Activated CD4-positive, alpha-beta T cell treated with anti-CD3 and anti-CD28 coated beads, Interleukin-10, Interleukin-2, amounts not matched to agents 100 ng/mL and 50 ng/mL, durations not matched to agents 16 hours and 8 hours (primary cell): Measurements from ENCODE around the gene SYT15.
"Not testable (repeated sequence)": the region's sequence is repeated elsewhere in the genome, so short reads cannot be mapped to it uniquely, and the experiment has no call there.

Experiments used
- DNase-seq: peaks from one replicate; pipeline ENCODE4 v3.0.0-alpha.2; 2020

The SYT15 gene

DNA sequence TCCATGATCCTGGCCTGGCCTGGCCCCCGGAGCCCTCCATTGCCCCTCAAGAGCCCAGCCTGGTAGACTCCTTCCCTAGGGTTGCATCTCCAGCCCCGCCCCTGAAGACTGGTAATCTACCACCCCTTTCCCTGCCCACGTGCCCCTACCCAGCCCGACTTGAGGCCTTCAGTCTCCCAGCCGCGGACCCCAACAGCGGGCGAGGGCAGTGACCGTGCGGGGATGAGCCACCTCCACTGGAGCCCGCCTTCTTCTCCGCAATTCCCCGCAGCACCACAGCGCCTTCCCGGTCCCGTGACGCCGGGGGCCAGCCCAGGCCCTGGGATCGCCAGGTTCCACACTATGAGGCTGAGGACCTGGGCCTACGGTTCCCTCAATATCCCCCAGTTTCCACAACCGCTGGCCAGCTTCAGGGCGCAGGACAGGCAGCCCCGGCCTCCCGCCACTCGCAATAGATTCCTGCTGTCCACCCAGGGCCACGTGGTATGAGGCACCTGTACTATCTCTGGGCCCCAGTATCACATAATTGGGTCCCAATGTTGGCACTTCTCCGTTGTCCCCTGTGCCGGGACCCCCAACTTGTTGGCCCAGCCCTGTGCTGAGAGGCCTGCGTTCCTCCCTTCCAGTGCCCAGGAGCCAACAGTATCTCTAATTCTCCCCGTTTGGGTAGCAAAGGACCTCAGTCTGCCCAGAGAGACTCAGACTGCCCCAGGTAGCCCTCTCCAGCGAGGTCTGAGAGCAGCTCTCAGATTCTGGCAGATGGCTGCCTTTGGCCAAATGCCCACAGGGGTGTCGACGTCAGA is 21.4 kb upstream of the SYT15 start:
- no peak for DNase-seq

DNA sequence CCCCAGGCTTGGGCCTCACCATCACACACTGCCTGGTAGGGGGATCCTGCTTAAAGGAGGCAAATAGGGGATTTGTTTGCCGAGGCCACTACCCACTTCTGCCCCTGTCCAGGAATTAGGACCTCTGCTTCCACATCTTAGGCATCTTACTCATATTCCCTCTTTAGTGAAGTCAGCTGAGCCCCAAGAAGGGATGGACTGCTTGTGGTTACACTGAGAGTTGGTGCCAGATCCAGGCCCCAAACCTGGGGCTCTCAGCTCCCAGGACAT is 20.9 kb upstream of the SYT15 start:
- DNase-seq: no peak

DNA sequence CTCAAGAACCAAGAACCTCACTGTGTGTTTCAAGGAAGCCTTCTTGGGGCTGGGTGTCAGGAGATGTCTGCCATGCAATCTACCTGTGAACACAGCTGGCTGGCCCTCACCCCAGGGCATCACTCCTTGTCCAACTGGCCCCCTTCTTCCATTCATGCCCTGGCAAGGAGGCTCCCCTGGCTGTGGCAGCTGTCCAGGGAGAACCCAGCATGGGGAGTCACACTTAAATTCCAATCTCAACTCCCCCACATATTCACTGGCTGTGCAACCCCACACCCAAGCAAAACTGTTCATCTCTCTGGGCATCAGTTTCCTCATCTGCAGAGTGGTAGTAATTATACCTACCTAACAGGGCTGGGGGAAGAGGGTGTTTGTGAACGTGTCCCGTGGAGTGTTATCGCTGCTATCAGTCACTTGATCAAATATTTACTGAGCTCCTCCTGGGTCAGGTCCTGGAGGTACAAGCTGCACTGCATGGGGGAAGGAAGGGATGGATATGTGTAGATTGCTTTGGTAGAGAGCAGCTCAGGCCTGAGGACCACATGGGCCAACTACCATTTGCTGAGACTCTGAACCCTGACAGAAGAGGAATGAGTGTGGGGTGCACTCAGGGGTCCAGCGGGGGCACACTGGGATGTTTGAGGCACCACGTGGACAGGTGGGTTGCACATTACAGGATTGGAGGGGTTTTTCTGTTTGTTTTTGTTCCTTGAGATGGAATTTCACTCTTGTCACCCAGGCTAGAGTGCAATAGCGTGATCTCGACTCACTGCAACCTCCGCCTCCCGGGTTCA is 20.3 kb upstream of the SYT15 start:
- DNase-seq: no peak

- DNase-seq: no peak
Observed at GRCh38 chr10:46559231-46559671, 19.7 kb upstream of the SYT15 start.

GRCh38 chr10:46560381-46560780 is 18.5 kb upstream of the SYT15 start:
- DNase-seq: no peak

- peak; percentile 1 for DNase-seq
Observed at GRCh38 chr10:46560952-46561351, 18.0 kb upstream of the SYT15 start.

DNA sequence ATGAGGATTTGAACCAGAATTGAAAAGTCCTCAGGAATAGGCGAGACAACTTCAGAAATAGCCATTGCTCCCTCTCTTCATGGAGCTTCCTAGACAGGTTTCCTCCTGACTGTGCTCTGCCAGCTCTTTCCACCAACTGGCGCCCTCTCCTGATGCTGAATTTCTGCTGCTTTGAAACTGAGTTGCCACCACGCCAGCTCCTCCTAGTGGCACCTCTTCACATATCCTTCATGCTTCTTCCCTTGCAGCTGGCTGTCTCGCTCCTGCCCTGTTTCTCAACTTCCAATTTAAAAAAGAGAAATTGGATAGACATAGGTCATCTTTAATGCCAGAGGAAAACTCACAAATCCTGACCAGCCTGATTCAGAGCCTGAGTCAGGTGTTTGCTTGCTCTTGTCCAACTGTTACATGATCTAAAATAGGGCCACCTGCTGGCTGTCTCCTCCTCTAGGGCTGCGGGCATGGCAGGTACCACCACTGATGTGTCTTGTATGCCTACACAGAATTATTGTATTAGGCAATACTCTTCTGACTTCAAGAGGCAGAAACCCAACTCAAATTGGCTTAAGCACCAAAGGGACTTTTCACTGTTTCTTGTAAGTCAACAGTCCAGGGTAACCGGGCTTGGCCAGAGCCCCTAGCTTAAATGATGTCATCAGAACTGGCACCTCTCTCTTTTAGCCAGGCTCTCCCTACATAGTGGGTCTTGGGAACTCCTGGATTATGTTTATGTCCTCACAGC is 13.2 kb upstream of the SYT15 start:
- DNase-seq: peak; percentile 68

GRCh38 chr10:46567151-46567550 is 11.8 kb upstream of the SYT15 start:
- DNase-seq: not testable (repeated sequence)

- DNase-seq: not testable (repeated sequence)
Observed at GRCh38 chr10:46570655-46571054, 8.3 kb upstream of the SYT15 start.

- DNase-seq: not testable (repeated sequence)
Observed at GRCh38 chr10:46572765-46573164, 6.2 kb upstream of the SYT15 start.

GRCh38 chr10:46573314-46573713 is 5.6 kb upstream of the SYT15 start:
- DNase-seq: not testable (repeated sequence)

DNA sequence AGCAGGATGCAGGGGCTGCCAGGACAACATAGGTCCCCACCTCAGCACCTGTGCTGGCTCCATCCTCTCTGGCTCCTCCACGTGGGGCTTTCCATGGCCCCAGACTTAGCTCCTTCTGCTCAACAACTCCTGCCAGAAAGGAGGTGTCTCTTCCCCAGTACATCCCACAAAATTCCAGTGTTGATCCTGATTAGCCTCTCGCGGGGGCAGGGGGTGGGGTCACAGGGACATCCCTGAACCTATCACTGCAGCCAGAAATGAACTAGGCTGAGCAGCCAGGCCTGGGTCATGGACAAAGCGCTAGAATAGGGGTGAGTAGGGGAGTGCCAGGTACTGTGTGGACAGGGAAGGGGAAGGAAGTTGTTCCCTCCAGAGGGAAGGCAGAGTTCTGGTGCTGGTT is 5.0 kb upstream of the SYT15 start:
- not testable (repeated sequence) for DNase-seq

DNA sequence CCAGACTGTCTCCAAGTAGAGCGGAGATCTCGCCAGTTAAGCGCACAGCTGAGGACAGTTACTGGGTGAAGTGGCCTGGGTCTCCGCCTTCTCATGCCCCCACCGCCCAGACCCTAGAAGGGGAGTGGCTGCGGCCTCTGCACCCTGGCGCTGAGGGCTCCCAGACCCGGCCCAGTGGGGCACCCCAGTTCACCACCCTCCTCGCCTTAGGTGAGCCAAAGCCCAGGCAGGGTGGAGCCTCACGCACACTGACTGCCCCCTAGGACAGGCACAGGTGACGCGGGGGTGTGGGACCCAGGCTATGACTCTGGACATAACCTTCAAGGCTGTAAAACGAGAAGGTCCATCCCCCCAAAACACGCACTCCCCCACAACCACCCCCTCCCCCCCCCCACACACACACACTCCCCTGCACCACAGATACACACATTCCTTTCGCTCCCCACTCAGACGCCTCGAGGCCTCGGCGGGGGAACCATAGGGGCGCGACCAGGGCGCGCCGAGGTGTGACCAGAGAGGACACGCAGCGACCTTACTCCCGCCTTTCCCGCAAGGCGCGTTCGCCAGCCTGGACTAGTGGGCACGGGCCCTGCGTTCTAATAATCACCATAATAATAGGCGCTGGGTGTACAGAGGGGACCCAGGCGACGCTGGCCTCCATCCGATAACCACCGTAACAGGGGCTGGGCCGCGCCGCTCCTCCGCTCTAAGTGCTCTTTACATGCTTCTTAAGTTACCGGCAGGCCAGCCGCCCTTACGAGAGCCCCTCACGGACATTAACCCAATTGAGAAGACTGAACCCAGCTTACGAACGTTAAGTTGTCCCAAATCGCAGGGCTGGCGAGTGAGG is 1.1 kb upstream of the SYT15 start:
- DNase-seq: not testable (repeated sequence)

DNA sequence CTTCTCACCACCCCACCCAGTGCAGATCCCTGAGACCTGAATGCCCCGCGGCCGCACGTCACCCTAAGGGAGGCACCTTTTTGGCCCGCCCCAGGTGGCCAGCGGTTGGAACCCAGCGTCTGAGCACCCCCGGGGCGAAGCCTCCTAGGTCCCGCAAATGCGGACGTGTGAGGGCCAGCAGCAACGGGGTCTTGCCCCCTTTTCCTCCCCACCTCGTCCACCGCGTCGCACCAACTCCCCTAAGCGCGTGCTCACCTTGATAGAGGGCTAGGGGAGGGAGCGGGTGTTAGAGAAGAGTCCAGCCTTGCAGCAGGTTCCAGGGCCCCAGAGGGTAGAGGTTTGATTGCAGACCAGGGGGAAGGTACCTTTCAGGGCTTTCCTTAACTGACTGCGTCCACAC is 450 bp downstream of the SYT15 start:
- not testable (repeated sequence) for DNase-seq

DNA sequence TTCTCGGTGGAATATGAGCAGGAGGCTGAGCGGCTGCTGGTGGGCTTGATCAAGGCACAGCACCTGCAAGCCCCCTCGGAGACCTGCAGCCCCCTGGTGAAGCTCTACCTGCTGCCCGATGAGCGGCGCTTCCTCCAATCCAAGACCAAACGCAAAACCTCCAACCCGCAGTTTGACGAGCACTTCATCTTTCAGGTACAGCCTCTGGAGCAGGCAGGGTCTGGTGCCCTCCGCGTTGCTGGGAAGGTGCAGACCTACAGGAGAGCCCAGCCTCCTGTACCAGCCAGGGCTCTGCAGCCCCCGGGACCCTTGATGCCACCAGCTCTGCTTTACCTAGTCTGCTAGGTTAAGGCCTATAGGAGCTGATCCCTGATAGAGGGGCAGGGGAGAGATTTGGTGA is 3.1 kb downstream of the SYT15 start:
- DNase-seq: not testable (repeated sequence)

GRCh38 chr10:46582568-46582967 is 3.6 kb downstream of the SYT15 start:
- DNase-seq: not testable (repeated sequence)

GRCh38 chr10:46584196-46584595 is 5.3 kb downstream of the SYT15 start:
- DNase-seq: not testable (repeated sequence)

GRCh38 chr10:46585246-46585645 is 6.3 kb downstream of the SYT15 start:
- not testable (repeated sequence) for DNase-seq

- DNase-seq: not testable (repeated sequence)
Observed at GRCh38 chr10:46587546-46587945, 8.6 kb downstream of the SYT15 start.

- not testable (repeated sequence) for DNase-seq
Observed at GRCh38 chr10:46588221-46588620, 9.3 kb downstream of the SYT15 start.

- DNase-seq: not testable (repeated sequence)
Observed at GRCh38 chr10:46589589-46589988, 10.7 kb downstream of the SYT15 start.

DNA sequence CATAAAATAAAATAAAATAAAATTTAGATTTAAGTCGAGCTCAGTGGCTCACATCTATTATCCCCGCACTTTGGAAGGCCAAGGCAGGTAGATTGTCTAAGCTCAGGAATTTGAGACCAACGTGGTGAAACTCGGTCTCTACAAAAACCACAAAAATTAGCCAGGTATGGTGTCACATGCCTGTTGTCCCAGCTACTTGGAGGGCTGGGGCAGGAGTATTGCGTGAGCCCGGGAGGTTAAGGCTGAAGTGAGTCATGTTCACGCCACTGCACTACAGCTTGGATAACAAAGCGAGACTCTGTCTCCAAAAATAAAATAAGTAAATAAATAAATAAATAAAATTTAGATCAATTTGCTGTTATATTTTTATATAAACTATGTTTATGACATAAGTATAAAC is 12.1 kb downstream of the SYT15 start:
- not testable (repeated sequence) for DNase-seq
